CD14-positive monocyte (primary cell): ENCODE results near the gene CDC37. TPM values are rescaled to one million over a fixed set of nuclear protein-coding genes. Genes with fewer than 3 reads are reported as not detected.

Source experiments
- DNase-seq, 3 donors: peaks; one replicate each; pipeline ENCODE4 v3.0.0-alpha.2; 2011 to 2022
- H2AFZ ChIP-seq: 2 replicates; pipeline ENCODE4 v1.6.0; 2012; ENCODE audit warnings: mild to moderate bottlenecking, low read depth, low read length, inconsistent platforms; ENCODE audit not compliant: insufficient read depth, poor library complexity, severe bottlenecking
- H3K27ac ChIP-seq, 2 donors: 1 replicate in 1 of 2; 2 replicates in 1 of 2; pipeline ENCODE4 v1.5.1; 2012 to 2013; ENCODE audit warnings: low read length in 2 of 2, control low read depth in 1 of 2, inconsistent platforms in 1 of 2, low read depth in 1 of 2, mild to moderate bottlenecking in 1 of 2
- H3K27me3 ChIP-seq, 2 donors: one replicate each; pipeline versions ENCODE4 v1.6.0 to v1.6.1; 2011 to 2013; ENCODE audit warnings: low read length in 2 of 2; ENCODE audit not compliant: control insufficient read depth in 2 of 2, insufficient read depth in 2 of 2
- H3K36me3 ChIP-seq, 2 donors: replicated peaks in 1 of 2; 1 replicate in 1 of 2; 2 replicates in 1 of 2; pipeline versions ENCODE4 v1.5.1 to v1.6.1; 2012 to 2013; ENCODE audit warnings: low read length in 2 of 2, control low read depth in 1 of 2, inconsistent platforms in 1 of 2, mild to moderate bottlenecking in 1 of 2; ENCODE audit not compliant: insufficient read depth in 2 of 2, control insufficient read depth in 1 of 2
- H3K4me1 ChIP-seq, 2 donors: 1 replicate in 1 of 2; 2 replicates in 1 of 2; pipeline versions ENCODE4 v1.5.1 to v1.6.1; 2012 to 2013; ENCODE audit warnings: low read length in 2 of 2, control low read depth in 1 of 2, inconsistent platforms in 1 of 2, mild to moderate bottlenecking in 1 of 2, moderate library complexity in 1 of 2; ENCODE audit not compliant: insufficient read depth in 2 of 2, control insufficient read depth in 1 of 2
- H3K4me2 ChIP-seq: replicated peaks from 2 replicates; pipeline ENCODE3; 2012; ENCODE audit warnings: low read length, moderate library complexity, mild to moderate bottlenecking; ENCODE audit not compliant: poor library complexity, severe bottlenecking; ENCODE audit errors: extremely low read depth
- H3K4me3 ChIP-seq, 3 experiments: fragments of 200-600 bp in 1 of 3; sonication (generic) in 1 of 3; replicated peaks in 1 of 3; 1 replicate in 2 of 3; 2 replicates in 1 of 3; pipeline ENCODE4 v1.5.1; 2011 to 2013; ENCODE audit warnings: low read length in 3 of 3, mild to moderate bottlenecking in 3 of 3, control low read depth in 2 of 3, low read depth in 2 of 3, inconsistent platforms in 1 of 3, moderate library complexity in 1 of 3
- H3K79me2 ChIP-seq: 2 replicates; pipeline ENCODE4 v1.6.0; 2012; ENCODE audit warnings: mild to moderate bottlenecking, control low read depth, inconsistent platforms, low read length, moderate library complexity; ENCODE audit not compliant: insufficient read depth
- H3K9ac ChIP-seq: 2 replicates; pipeline ENCODE4 v1.6.0; 2017; ENCODE audit warnings: low read length, mild to moderate bottlenecking; ENCODE audit not compliant: insufficient read depth, poor library complexity, severe bottlenecking
- H3K9me3 ChIP-seq, 2 donors: replicated peaks in 1 of 2; 1 replicate in 1 of 2; 2 replicates in 1 of 2; pipeline versions ENCODE4 v1.5.1 to v1.6.1; 2012 to 2013; ENCODE audit warnings: low read length in 2 of 2, control low read depth in 1 of 2; ENCODE audit not compliant: control insufficient read depth in 1 of 2, insufficient read depth in 1 of 2
- H4K20me1 ChIP-seq: 2 replicates; pipeline ENCODE4 v1.6.0; 2012; ENCODE audit warnings: mild to moderate bottlenecking, low read length, control low read depth, moderate library complexity; ENCODE audit not compliant: insufficient read depth
- H3K27ac Mint-ChIP-seq, 7 donors: one replicate each; pipeline ENCODE4 v1.8.0; 2020; ENCODE audit warnings: mild to moderate bottlenecking in 7 of 7, mixed read lengths in 7 of 7, moderate library complexity in 6 of 7, inconsistent platforms in 2 of 7
- H3K27me3 Mint-ChIP-seq, 3 donors: one replicate each; pipeline ENCODE4 v1.8.0; 2021 to 2022; ENCODE audit warnings: low read depth in 3 of 3, mild to moderate bottlenecking in 3 of 3, mixed read lengths in 3 of 3, moderate library complexity in 3 of 3, inconsistent platforms in 1 of 3
- H3K36me3 Mint-ChIP-seq, 2 donors: one replicate each; pipeline ENCODE4 v1.8.0; 2020; ENCODE audit warnings: mixed read lengths in 2 of 2, inconsistent platforms in 1 of 2, mild to moderate bottlenecking in 1 of 2
- H3K4me1 Mint-ChIP-seq: one replicate; pipeline ENCODE4 v1.8.0; 2020; ENCODE audit warnings: mild to moderate bottlenecking, mixed read lengths
- H3K4me3 Mint-ChIP-seq, 2 donors: one replicate each; pipeline ENCODE4 v1.8.0; 2020; ENCODE audit warnings: mild to moderate bottlenecking in 2 of 2, mixed read lengths in 2 of 2, moderate library complexity in 1 of 2
- H3K9me3 Mint-ChIP-seq, 7 donors: one replicate each; pipeline ENCODE4 v1.8.0; 2020 to 2022; ENCODE audit warnings: mixed read lengths in 7 of 7, mild to moderate bottlenecking in 6 of 7, moderate library complexity in 6 of 7, inconsistent platforms in 2 of 7
- WGBS: methylation state at CpG from one replicate; pipeline ENCODE4 v1.1.5; 2013; ENCODE audit warnings: missing lambda C conversion rate; ENCODE audit not compliant: insufficient coverage; 5-methylcytosine and 5-hydroxymethylcytosine counted together
- intact Hi-C, 2 donors: fragments of 100-400 bp; cut with micrococcal nuclease; formaldehyde crosslinking; loops; one replicate each; pipeline versions ENCODE4 v1.15.0 to v1.15.1; 2023
- polyA plus RNA-seq, 3 donors: library from polyadenylated mRNA; depleted of rRNA in 1 of 3; unstranded in 2 of 3; stranded (reverse) in 1 of 3; fragments of 300-500 nt in 2 of 3; fragments of >200 nt in 1 of 3; fragmentation: Illumina TruSeq in 2 of 3; gene quantifications; 1 replicate in 2 of 3; 2 replicates in 1 of 3; pipeline ENCODE4 v1.2.3, GENCODE V29; 2012 to 2021
- TF ChIP-seq, protein P1 (sequence below): fragments of 200-600 bp; IDR thresholded peaks from one replicate; pipeline ENCODE4 v1.8.0; 2022; ENCODE audit warnings: antibody characterized with exemption, mild to moderate bottlenecking

The CDC37 gene
- polyA plus RNA-seq, 3 donors = 49.3 to 575 (median 54.9) TPM

DNA sequence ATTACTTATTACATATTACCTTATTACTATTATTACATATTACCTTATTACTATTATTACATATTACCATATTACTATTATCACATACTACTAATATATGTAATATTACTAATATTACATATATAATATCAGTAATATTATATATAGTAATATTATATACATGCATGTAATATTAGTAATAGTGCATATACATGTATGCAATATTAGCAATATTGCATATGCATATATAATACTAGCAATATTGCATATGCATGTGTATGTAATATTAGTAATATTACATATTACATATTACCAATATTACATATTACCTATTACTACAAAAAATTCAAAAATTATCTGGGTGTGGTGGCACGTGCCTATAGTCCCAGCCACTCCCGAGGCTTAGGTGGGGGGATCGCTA is 39.4 kb upstream of the CDC37 start:
- no peaks in the 10 kb centered on the region for H3K9me3 ChIP-seq
- peaks cover 0 to 2% of the 10 kb centered on the region in 2 donors for H3K36me3 ChIP-seq
- H3K9ac ChIP-seq = no peak overlapping the region
- no peak overlapping the region for H3K4me3 Mint-ChIP-seq
- intact Hi-C loops = no loop called here
- no peak overlapping the region for H3K27ac Mint-ChIP-seq
- H3K36me3 Mint-ChIP-seq = peaks cover 12 to 15% of the 10 kb centered on the region in 2 donors
- H3K4me3 ChIP-seq = no peak overlapping the region
- H3K27me3 Mint-ChIP-seq = peaks cover 3 to 11% (median 5%) of the 10 kb centered on the region in 3 donors
- H3K4me2 ChIP-seq = no peak overlapping the region
- H3K79me2 ChIP-seq = no peaks in the 10 kb centered on the region
- H3K9me3 Mint-ChIP-seq = peaks cover 0 to 2% (median 0%) of the 10 kb centered on the region in 7 donors
- WGBS = 100% methylated on average over 2 of the region's 3 CpGs
- H2AFZ ChIP-seq = no peak overlapping the region
- DNase-seq = no peak
- H3K27me3 ChIP-seq = no peaks in the 10 kb centered on the region
- H3K27ac ChIP-seq = no peak overlapping the region
- TF ChIP-seq, protein P1, sequence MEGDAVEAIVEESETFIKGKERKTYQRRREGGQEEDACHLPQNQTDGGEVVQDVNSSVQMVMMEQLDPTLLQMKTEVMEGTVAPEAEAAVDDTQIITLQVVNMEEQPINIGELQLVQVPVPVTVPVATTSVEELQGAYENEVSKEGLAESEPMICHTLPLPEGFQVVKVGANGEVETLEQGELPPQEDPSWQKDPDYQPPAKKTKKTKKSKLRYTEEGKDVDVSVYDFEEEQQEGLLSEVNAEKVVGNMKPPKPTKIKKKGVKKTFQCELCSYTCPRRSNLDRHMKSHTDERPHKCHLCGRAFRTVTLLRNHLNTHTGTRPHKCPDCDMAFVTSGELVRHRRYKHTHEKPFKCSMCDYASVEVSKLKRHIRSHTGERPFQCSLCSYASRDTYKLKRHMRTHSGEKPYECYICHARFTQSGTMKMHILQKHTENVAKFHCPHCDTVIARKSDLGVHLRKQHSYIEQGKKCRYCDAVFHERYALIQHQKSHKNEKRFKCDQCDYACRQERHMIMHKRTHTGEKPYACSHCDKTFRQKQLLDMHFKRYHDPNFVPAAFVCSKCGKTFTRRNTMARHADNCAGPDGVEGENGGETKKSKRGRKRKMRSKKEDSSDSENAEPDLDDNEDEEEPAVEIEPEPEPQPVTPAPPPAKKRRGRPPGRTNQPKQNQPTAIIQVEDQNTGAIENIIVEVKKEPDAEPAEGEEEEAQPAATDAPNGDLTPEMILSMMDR = no peak
- H3K4me1 Mint-ChIP-seq = peaks cover 9% of the 10 kb centered on the region
- H4K20me1 ChIP-seq = peaks cover 49% of the 10 kb centered on the region
- peaks cover 0 to 4% of the 10 kb centered on the region in 2 donors for H3K4me1 ChIP-seq

DNA sequence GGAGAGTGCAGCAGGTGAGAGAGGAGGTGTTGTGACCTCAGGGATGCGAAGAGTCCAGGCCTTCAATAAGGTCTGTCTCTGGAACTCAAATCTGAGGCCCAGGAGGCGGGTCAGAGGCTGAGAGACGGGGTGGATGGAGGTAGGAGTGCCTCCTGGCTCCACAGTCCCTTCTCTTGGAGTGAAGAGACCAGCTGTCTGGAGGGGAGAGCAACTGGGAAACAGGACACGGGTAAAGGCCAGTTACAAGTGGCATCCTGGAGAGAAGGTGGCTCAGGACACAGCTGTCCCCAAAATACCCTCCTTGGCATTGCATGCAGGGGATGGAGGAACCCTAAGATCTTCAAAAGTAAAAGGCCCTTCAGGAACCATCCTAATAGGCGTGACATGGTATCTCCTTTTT is 36.2 kb upstream of the CDC37 start:
- no peak overlapping the region for H3K27ac Mint-ChIP-seq
- 96% methylated on average over 3 of the region's 5 CpGs for WGBS
- Histone ChIP-seq H3K4me3 (no peak overlapping the region), H4K20me1 (peaks cover 32% of the 10 kb centered on the region), H3K4me2 (no peak overlapping the region), H3K79me2 (no peaks in the 10 kb centered on the region), H3K27ac (no peak overlapping the region), H2AFZ (no peak overlapping the region), H3K27me3 (no peaks in the 10 kb centered on the region), H3K9ac (no peak overlapping the region), H3K4me1 (no peaks in the 10 kb centered on the region), H3K36me3 (no peaks in the 10 kb centered on the region), H3K9me3 (no peaks in the 10 kb centered on the region)
- H3K4me1 Mint-ChIP-seq = peaks cover 8% of the 10 kb centered on the region
- peaks cover 0 to 2% (median 0%) of the 10 kb centered on the region in 7 donors for H3K9me3 Mint-ChIP-seq
- intact Hi-C loops = loop anchor here in 1 of 2 donors (5.0 kb wide), 1 partner anchor 37 kb away; the partner anchor contains the start of gene CDC37
- H3K4me3 Mint-ChIP-seq = no peak overlapping the region
- H3K36me3 Mint-ChIP-seq = peaks cover 8 to 12% of the 10 kb centered on the region in 2 donors
- TF ChIP-seq, protein P1 = no peak
- peaks cover 7 to 17% (median 7%) of the 10 kb centered on the region in 3 donors for H3K27me3 Mint-ChIP-seq
- DNase-seq = no peak
